HepG2 (cell line): ENCODE data around the gene HMCN1.

Source experiments
- CTCF ChIP-seq: sonication (generic); formaldehyde crosslinking; IDR thresholded peaks from 2 replicates; pipeline ENCODE4 v1.5.0; 2020; ENCODE audit warnings: mild to moderate bottlenecking, missing genetic modification reagents, moderate library complexity
- SMC3 ChIP-seq: IDR thresholded peaks from 2 replicates; pipeline ENCODE4 v1.6.1; 2011; ENCODE audit warnings: low read length, improper control_type of control experiment
- ZNF501 ChIP-seq: sonication (generic); formaldehyde crosslinking; IDR thresholded peaks from 2 replicates; pipeline ENCODE4 v1.5.1; 2020; ENCODE audit warnings: mild to moderate bottlenecking, moderate library complexity, missing genetic modification reagents

DNA sequence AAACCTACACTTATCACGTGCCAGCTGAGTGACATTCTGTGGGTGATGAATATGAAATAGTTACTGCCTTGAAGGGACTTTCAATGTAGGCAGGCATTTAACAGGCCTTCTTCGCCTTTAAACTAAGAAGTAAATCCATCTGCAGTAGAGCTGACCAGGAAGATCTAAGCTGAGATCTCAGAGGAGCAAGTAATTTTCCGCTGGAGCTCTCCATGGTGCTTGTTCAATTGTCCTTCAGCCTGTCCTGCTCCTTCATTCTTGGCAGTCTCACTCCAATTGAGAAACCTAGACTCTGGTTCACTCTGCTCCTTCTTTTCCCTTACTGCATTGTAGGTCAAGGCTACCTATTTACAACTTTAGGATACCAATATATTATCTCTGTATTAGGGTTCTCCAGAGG lies 183.5 kb downstream of the HMCN1 start:
- no peak for TF ChIP-seq CTCF (CRISPR knock-in tag)
- TF ChIP-seq SMC3, result no peak
- no peak for TF ChIP-seq ZNF501
